HG03378 (cell line): ENCODE data around the gene CELF4.
"Not testable (repeated sequence)": the region's sequence is repeated elsewhere in the genome, so short reads cannot be mapped to it uniquely, and the experiment has no call there.

Source experiments
- ATAC-seq: cut with Tn5 transposase; IDR thresholded peaks from one replicate; pipeline ENCODE4 v1.9.1; 2021; ENCODE audit warnings: mild to moderate bottlenecking, moderate library complexity; ENCODE audit not compliant: unreplicated experiment

CELF4 gene

DNA sequence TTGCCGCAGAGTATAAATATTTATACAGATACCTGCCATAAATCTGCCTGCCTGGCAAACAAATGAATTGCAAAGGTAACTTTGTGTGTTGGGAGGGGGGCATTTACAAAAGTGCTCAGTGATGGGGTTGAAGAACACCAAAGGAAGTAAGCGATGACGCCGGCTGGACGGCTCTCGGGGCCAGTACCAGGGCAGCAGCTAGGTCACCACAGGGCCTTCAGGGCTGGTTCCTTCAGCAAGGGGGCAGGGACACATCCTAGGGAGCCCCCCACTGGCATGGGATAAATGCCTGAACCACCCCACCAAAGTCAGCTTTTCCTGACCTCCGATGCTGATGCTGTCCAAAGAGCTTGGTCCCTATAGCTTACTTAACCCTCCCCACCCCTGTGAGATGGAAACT is 190.4 kb downstream of the CELF4 start:
- ATAC-seq = no peak

DNA sequence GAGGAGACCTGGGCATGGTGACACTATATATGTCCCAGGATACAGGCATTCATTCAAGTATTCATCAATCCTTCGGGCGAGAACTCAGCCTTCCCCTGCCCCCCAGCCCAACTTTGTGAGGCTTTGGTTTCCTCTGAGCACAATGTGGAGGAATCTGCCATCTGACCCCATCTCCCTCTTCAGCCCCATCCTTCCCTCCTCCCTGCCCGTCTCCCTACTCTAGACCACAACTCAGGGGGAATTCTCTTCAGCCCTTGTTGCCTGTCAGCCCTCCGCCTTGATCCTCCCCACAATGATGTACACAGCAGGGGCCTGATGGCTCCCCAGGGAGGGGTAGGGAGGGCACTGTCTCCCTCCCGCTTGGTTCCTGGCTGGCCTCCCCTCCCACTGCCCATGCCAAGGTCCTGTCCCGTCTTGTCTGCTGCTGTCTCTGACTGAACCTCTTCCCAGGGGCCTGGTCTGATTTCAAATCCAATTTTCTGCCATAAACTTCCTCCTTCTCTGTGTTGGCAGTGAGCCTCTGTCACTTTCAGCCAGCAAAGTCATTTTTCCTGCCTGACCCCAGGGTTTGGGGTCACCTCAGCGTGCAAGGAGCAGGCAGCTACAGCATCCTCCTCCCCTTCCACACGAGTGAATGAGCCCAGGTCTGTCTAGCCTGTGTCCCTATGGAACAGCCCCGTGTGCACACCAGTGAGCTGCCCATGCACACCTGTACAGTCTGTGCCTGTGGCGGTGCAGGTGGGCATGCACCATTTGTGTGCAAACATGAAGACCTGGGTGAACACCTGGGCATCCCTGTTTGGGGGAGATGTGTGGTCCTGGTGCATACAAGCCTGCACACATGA is 197.3 kb downstream of the CELF4 start:
- ATAC-seq = no peak

DNA sequence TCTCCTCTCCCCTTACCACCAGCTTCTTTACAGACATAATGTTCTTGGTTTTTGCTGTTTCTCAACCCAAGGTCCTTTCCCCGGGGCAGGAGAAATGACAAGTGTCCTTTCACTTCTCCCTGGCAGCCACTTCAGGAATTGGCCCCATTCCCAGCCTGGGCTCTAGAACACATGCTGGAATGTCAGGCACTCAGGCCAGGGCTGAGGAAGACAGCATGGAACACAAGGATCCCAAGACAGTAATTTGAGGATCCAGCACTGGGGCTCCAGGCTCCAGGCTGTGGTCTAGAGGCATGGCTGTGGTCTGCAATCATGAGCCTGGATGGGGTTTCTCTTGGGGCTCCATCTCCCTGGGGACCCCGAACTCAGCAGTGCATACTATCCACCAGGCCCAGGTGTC is 201.4 kb downstream of the CELF4 start:
- ATAC-seq = no peak

DNA sequence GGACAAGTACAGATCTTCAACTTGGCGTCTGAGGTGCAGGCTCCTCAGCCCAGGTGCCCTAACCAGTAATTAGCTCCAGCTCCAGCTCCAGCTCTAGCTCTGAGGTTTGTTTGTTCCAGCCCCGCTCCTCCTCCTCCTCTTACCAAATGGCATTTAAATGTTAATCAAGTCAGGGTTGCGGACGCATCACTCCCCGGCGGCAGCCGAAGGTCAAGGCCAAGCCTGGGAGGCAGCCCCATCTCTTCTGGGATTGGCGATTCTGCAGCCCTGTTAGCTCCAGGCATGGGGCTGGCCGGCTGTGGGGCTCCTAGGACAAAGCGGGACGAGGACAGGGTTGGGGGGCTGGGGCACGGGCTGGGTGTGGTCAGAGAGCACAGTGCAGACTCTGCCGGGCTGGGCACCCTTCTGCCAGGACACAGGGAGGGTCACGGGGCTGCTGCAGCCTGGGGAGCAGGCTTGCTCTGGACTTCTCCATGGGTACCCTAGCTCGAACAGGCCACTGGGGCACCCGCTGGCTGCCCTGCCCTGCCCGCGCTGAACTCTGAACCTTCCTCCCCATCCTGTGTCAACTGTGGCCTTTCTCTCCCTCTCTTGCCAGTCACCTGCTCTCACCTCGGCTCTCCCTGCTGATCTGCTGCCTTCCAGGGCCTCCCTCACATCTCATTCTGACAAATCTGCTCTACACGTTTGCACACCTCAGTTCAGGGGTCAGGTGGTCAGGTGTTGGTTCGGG is 203.3 kb downstream of the CELF4 start:
- no peak for ATAC-seq

DNA sequence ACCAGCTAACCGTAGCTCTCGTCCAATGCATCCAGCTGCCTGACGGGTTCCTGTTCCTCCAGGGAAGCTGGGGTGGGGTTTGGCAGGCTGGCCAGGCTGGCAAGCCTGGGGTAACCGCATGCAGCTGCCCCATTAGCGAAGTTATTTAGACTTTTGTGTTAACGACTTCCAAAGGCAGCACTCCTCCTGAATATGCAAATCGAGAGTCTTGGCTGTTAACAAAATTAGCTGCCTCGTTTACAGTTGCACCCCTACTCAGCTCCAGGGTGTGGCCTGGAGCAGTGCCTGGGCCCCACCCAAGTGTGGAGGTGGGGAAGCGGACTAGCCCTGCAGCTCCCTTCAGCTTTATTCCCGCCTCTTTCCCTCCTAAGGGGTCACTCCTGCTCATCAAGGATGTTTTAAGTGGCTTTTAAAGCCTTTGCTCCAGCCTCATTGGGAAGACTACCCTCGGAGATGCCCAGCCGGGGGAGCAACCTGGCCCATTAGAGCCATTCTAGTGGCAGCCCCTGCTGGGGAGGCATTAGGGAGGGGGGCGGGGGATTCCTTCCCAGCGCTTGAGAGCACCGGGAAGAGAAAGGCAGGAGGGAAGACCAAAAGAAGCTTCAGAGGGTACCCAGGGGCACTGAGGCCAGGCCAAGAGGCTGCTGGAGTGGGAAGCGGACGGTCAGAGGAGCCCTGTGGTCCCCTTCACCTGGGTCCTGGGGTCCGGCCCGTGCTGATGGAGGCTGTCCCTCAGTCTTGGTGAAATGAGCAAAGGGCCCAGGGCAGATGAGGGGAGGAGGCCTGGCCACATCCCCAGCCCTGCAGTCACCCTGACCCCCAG is 204.1 kb downstream of the CELF4 start:
- no peak for ATAC-seq

DNA sequence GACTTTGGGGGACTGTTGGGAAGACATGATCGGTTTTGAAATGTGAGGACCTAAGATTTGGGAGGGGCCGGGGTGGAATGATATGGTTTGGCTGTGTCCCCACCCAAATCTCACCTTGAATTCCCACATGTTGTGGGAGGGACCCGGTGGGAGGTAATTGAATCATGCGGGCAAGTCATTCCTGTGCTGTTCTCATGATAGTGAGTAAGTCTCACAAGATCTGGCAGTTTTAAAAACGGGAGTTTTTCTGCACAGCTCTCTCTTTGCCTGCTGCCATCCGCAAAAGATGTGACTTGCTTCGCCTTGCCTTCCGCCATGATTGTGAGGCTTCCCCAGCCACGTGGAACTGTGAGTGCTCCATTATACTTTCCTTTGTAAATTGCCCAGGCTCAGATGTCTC is 207.5 kb downstream of the CELF4 start:
- ATAC-seq = not testable (repeated sequence)

DNA sequence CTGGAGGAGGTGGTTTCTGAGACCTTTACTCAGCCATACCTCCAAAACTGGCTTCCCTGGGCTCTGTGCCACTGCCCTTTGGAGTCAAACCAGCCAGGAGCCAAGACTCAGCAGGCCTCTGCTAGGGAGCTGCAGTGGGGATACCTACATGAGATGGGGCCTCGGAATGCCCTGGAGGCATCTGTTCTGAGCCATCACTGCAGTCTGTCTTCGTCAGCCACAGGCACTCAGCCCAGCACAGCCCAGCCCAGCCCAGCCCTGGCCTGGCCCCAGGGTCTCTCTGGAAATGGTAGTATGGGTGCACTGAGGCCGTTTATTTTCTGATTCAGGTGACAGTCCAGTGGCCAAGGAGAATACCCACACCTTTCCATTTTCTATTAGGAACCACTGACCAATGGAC is 209.8 kb downstream of the CELF4 start:
- no peak for ATAC-seq

DNA sequence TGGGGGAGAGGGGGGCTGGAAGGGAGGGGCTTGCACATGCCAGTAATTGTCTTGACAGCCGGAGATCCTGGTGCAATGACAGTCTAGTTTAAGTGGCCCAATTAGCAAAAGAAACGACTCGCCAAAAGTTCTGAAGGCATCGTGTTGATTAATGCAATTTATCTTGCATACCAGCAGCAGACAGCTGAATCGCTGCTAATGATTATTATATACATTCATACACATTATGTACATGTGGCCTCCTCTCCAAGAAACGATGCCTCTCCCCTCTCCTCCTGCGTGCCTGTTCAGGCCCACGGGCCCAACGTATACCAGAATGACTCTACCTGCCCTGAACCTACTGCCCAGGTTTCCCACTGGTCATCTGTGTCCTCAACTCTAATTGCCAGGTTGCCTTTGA is 214.5 kb downstream of the CELF4 start:
- ATAC-seq = no peak

DNA sequence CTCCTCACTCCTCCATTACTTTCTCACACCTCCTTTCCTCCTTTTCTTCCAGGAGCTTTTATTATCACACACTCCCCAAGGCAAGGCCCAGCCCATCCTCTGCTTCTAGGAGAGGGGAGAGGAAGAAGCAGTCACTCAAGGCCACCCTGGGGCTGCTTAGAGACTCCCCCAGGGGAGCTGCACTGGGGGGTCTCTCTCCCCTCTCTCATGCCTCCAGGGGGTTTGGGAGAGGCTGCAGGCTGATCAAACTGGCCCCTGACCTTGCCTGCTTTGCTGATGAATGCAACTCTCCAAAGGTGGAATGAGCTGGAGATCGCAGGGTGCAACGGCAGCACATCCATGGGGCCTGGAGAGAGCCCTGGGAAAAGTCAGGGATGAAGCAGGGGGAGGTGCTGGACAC is 216.9 kb downstream of the CELF4 start:
- no peak for ATAC-seq

DNA sequence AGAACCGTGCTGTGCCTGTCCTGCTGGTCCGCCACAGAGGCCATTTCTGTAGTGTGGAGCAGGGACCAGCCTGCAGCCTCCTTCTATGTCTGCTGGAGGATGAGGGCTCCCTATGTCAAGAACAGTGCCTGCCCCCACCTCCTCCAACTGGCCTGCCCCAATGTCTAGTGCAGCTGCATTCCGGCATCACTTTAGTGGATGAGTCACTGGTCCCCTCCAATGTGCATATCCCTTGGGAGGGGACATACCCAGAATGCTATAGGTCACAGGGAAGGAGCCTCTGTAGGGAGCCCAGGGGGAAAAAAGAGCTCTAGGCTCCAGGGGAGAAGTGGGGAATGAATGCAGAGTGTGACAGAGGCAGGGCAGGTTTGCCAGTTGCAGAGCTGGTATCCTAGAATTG is 219.6 kb downstream of the CELF4 start:
- no peak for ATAC-seq

DNA sequence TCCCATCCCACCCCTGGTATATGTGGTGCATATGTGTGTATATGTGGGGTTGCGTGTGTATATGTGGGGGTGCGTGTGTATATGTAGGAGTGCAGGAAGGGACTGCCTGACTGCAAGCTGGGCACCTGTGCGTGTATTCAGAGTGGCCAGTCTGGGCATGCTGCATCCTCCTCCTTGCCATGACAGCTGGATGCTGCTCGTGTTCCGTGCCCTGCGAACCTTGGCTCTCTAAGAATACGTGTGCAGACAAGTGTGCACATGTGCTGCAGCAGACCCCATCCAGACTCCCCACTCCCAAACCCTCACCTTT is 222.1 kb downstream of the CELF4 start:
- ATAC-seq = no peak

DNA sequence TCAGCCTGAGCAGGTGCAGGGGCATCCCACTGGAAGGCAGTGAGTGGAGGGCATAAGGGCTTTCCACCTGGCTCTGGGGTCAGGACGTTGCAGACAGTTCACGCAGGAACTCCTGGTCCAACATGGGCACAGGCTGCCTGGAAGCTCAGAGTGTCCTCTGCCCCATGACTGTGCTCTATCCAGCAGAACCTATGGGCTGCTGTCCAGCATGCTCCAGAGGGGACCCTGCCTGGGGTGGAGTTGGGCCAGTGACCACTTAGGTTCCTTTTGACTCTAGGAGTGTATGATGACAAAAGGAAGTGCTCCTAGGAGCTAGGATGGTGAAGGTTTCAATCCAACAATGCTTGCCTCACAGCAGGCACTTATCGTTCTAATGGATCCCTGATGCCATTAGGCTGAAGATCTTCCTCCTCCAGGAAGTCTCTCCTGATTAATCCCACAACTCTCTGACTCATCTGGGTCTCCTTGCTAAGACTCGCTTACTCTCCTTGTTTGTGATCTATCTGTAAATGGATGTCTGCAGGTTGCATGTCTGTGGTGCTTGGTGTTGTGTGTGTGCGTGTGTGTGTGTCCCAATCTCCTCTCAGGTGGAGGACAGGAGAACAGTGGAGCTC is 224.0 kb downstream of the CELF4 start:
- ATAC-seq = no peak

DNA sequence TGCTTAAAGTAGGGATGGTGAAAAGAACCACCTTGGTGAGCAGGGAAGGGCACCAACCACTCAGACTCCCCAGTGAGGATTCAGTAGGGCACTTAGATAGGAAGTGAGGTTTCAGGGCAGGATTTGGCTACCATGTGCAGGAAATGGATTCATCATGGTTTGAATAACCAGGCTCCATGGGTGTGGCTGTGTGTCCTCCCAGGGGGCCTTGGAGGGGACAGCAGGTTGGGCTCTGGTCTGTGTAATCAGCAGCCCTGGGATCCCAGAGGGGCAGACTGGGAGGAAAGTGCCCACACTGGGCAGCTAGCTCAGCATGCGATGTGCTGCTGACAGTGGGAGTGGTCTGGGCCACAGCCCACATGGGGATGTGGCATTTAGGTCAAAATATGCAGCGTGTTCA is 224.6 kb downstream of the CELF4 start:
- no peak for ATAC-seq

DNA sequence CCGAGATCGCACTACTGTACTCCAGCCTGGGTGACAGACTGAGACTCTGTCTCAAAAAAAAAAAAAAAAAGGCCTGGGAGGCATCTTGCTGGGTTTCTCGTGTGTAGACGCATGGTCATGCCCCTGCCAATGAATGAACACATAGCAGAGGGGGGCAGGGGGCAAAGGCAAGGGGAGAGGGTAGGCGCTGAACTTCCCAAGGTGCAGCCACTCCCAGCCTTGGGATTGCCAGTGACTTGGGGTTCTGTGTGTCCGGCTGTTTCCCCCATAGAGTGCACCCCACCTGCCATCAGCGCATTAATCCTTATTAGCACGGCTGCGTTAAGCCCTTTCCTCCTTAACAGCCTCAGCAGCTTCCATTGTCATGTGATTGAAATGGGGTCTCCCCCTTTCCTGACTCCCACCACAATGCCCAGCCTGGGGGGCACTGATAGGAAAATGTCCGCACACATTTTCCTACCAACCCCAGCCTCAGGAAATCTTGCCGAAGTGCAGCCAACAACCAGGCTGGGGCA is 225.8 kb downstream of the CELF4 start:
- no peak for ATAC-seq

DNA sequence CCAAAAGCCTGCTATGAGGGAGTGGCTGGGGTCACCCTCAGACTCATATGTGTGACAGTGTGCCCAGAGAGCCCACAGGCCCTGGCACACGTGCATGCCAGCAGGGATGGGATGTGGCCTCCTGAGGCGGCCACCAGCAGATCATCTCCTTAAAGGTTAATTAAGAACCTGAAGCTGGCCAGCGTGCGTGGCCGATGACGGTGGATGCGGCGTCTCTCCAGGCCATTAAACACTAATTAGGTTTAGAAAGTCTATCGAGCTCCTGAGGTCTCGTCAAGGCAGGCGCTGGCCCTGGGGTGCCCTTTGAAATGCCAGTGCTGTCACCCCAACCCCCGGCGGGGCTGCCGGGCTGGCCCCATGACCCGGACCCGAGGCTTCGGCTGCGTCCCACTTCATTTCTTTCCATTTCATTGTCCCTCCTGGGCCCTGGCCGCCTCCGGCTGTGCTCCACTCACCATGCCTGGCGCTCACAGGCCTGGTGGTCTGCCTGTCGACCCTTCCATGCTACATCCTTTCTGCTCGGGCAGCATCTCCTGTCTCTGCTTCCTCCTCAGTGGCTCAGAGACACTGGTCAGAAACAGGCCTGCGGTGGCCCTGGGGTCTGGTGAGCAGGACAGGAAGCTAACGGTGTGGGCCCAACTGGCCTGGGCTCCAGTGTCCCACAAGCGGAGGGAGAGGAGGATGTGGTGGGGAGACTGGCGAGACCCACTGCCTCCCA is 228.9 kb downstream of the CELF4 start:
- ATAC-seq = no peak

DNA sequence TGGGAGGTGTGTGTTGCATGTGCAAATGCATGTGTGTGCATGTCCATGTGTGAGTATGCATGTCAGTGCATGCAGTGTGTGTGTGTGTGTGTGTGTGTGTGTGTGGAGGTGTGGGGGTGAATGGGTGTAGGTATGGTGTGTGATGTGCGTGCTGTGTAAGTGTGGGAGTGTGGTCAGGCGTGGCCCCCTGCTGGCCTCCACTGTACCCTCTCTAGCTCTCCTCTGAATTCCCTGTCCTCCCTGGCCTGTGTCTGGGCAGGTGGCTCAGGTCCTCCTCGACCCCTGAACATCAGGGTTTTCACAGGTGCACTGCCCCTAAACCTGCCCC is 230.2 kb downstream of the CELF4 start:
- ATAC-seq = no peak

DNA sequence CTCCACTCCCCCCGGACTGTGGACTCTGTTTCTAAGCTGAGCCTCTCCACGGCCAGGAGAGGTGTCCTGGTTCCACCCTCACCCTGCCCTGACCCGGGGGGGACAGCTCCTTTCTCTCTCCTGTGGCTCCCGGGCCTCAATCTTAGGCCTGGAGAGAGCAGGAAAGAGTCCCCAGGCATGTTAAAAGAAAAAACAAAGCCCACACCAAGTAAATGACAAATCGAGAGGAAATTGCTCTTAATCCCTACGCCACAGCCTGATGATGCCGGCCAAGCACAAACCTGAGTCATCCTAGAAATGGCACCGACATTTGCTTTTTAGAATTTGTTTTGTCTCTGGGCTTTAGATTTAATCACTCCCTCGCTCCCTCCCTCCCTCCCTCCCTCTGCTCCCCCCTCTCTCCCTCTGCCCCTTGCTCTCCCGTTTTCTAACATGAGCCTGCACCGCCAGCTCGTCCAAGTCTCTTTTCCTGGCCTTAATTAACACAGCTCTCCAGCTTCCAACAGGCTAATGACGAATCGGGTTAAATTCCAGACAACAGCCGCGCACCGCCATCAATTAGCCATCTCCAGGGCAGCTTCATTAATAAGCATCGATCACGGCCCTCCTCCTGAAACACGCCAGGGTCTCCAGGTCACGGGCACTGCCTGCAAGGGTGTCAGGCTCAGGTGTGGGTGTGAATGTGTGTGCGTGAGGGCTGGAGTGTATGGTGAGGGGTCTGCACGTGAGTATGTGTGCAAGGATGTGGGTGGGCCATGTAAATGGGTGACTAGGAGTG is 230.8 kb downstream of the CELF4 start:
- ATAC-seq = no peak

DNA sequence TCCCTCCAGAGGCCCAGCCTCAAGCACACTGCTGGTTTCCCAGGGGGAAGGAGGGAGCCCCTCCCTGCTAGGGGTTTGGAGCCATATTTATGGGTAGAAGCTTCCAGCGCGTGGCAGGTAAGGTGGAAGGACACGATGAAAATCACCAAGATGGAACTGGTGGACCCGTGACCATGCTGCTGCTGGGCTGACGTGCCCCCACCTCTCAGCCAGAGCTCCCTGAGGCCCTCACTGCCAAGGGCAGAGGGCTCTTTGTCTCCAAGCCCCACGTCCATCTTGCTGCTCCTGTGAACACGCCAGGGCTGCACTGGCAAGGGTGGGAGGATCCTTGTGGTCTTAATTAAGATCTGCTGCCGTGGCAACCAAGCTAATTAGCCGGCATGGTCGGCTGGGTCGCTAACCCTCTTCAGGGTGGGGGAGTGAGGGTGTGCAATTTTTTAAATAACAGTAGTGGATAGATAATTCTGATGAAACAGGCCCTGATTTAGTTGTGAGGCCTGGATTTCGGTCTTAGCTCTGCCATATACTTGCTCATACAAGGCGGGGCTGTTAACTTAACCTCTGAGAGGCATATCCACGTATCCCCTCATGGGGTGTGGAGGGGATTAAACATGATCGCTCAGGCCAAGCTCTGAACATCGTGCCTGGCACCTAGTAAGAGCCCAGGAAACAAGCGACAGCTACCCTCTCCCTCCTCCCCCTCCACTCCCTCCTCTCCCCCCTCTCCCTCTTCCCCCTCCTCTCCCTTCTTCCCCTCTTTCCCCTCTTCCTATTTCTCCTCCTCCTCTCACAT is 232.8 kb downstream of the CELF4 start:
- no peak for ATAC-seq

DNA sequence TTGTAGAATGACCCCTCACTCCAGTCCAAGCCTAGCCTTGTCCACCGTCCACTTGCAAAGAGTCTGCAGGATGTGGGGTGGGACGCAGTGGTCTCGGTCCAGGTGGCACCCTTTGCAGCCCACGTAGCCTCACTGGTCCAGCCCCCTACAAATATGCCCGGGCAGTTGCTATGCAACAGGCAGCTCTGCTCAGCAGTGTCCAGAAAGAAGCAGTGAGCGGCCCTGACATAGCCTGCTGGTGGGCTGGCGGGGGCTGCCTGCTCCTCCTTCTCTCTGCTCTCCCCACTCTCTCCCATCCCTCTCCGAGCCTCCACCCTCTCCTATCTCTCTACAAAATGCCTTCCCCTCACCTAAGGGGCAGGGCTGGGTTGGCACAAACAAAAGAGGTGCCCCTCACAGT is 233.4 kb downstream of the CELF4 start:
- no peak for ATAC-seq
